A673 (cell line): Measurements from ENCODE around the gene TMEM164.

Experiments
- CTCF ChIP-seq: fragments of 300-800, 200-600 bp; sonication (generic); conservative IDR thresholded peaks from 2 replicates; pipeline ENCODE4 v1.5.1; 2017; ENCODE audit warnings: low read depth, mild to moderate bottlenecking, antibody characterized with exemption, low read length, moderate library complexity, mixed read lengths
- EZH2 ChIP-seq: fragments of 200-600 bp; sonication (generic); IDR thresholded peaks from 2 replicates; pipeline ENCODE4 v1.6.1; 2017; ENCODE audit warnings: borderline replicate concordance, low read depth, mild to moderate bottlenecking, mixed read lengths, antibody characterized with exemption, low read length; ENCODE audit not compliant: poor library complexity, severe bottlenecking

- TF ChIP-seq EZH2 (no peak), CTCF (no peak)
These were observed 7.8 kb upstream of the TMEM164 start for GRCh38 chrX:109995155-109995554.
